Stimulated activated naive CD8-positive, alpha-beta T cell treated with anti-CD3 and anti-CD28 coated beads, Interleukin-15, amount 100 ng/mL, for 72 hours (primary cell): ENCODE data around the gene TCP11L2.
"Not testable (repeated sequence)": the region's sequence is repeated elsewhere in the genome, so short reads cannot be mapped to it uniquely, and the experiment has no call there.

Source experiments
- ATAC-seq: fragments of 150-1000 bp; cut with Tn5 transposase; 2 replicates; pipeline ENCODE4 v1.10.0; 2021; ENCODE audit warnings: mild to moderate bottlenecking, moderate library complexity
- DNase-seq, 2 donors: peaks; one replicate each; pipeline ENCODE4 v3.0.0; 2021 to 2022
- H3K27ac Mint-ChIP-seq, 2 donors: one replicate each; pipeline ENCODE4 v1.8.0; 2022; ENCODE audit warnings: mild to moderate bottlenecking in 2 of 2, mixed read lengths in 2 of 2, moderate library complexity in 2 of 2
- H3K27me3 Mint-ChIP-seq: one replicate; pipeline ENCODE4 v1.8.0; 2022; ENCODE audit warnings: mixed read lengths
- H3K4me1 Mint-ChIP-seq: one replicate; pipeline ENCODE4 v1.8.0; 2022; ENCODE audit warnings: mild to moderate bottlenecking, mixed read lengths
- H3K4me3 Mint-ChIP-seq, 2 donors: one replicate each; pipeline ENCODE4 v1.8.0; 2022; ENCODE audit warnings: mild to moderate bottlenecking in 2 of 2, mixed read lengths in 2 of 2, moderate library complexity in 1 of 2
- H3K9me3 Mint-ChIP-seq, 2 donors: one replicate each; pipeline ENCODE4 v1.8.0; 2022; ENCODE audit warnings: mixed read lengths in 2 of 2

TCP11L2 gene

DNA sequence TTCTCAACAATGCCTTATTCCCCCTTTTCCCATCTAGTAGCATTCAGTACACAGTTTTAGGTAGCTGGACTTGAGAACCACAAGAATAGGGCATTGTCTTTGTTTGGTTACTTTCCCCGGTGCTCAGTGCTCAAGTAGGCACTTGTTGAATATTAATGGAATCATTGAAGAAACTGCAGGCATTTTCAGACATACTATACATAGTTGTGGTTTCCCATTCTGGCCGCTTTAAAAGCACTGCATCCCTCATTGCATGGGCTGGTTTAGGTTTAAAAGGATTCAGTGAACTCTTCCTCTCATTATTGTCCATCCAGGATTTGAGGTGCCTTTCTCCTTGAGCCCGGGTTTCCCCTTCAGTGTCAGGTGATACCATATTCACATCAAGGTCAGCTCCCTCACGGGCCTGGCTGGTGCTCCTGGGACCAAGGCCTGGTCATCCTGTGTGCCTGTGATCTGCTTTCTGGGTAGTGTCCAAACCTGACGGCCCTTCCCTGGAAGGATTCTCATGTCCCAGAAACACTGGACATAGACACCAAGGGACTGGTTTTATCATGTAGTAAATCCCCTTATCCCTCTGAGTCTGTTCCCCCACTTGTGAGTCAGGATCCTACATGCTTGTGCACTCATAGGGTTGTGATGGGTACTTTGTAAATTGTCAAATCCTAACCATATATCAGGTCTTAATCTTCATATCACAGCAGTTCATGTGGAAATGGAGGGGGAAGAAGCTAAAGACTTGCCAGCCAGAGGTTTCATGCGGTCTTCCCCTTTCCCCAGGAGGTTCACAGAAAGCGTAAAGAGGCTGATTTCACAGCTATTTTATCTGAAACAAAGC is 7.4 kb downstream of the TCP11L2 start:
- peaks cover 68% of the 10 kb centered on the region for H3K4me1 Mint-ChIP-seq
- DNase-seq, result no peak
- no peak for ATAC-seq
- H3K9me3 Mint-ChIP-seq, result no peaks in the 10 kb centered on the region
- no peak overlapping the region for H3K4me3 Mint-ChIP-seq
- H3K27ac Mint-ChIP-seq, result peak overlapping the region in 1 of 2 donors; percentile 13
- H3K27me3 Mint-ChIP-seq, result no peaks in the 10 kb centered on the region

DNA sequence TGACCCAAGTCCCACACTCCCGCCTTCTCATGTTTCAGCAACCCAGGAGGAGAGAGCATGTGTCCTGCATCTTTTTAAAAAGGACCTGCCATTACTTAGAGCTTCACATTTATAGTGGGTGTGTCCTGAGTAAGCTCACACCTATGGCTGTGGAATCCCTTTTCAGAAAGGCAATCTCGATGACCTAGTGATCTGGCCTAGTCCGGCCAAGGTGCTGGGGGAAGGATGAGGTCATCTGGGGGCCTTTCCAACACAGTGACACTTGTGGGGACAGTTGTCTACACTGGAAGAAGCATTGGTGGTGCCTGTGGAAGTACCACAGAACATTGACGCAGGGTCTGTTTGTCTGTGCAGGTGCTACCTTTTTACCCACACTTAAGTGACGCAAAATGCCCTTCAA is 8.2 kb downstream of the TCP11L2 start:
- no peaks in the 10 kb centered on the region for H3K9me3 Mint-ChIP-seq
- ATAC-seq (no peak), DNase-seq (no peak)
- no peaks in the 10 kb centered on the region for H3K27me3 Mint-ChIP-seq
- H3K4me3 Mint-ChIP-seq, result no peak overlapping the region
- peak overlapping the region in 1 of 2 donors; percentile 86 for H3K27ac Mint-ChIP-seq
- H3K4me1 Mint-ChIP-seq, result peaks cover 60% of the 10 kb centered on the region

- Mint-ChIP-seq H3K4me3 (peak overlapping the region in 1 of 2 donors; percentile 39), H3K4me1 (peaks cover 58% of the 10 kb centered on the region), H3K9me3 (no peaks in the 10 kb centered on the region), H3K27me3 (no peaks in the 10 kb centered on the region), H3K27ac (peak overlapping the region; percentile 85 to 86)
- DNase-seq (no peak), ATAC-seq (no peak)
Observed at GRCh38 chr12:106311139-106311538, 8.6 kb downstream of the TCP11L2 start.

GRCh38 chr12:106313413-106313812 is 10.9 kb downstream of the TCP11L2 start:
- not testable (repeated sequence) for H3K9me3 Mint-ChIP-seq, H3K27ac Mint-ChIP-seq, DNase-seq, ATAC-seq, H3K27me3 Mint-ChIP-seq, H3K4me3 Mint-ChIP-seq
- peaks cover 40% of the 10 kb centered on the region for H3K4me1 Mint-ChIP-seq

- Mint-ChIP-seq H3K27ac (peak overlapping the region in 1 of 2 donors; percentile 2), H3K27me3 (no peaks in the 10 kb centered on the region), H3K4me3 (no peak overlapping the region), H3K4me1 (peaks cover 19% of the 10 kb centered on the region), H3K9me3 (no peaks in the 10 kb centered on the region)
- ATAC-seq, result no peak
- no peak for DNase-seq
Observed at GRCh38 chr12:106315523-106315922, 13.0 kb downstream of the TCP11L2 start.

- Mint-ChIP-seq H3K4me3 (no peak overlapping the region), H3K4me1 (peaks cover 7% of the 10 kb centered on the region), H3K9me3 (no peaks in the 10 kb centered on the region), H3K27ac (peak overlapping the region in 1 of 2 donors; percentile 5), H3K27me3 (no peaks in the 10 kb centered on the region)
- no peak for DNase-seq
- ATAC-seq, result no peak
Observed at GRCh38 chr12:106317406-106318082, 15.0 kb downstream of the TCP11L2 start.

- ATAC-seq (no peak), DNase-seq (no peak)
- peaks cover 4% of the 10 kb centered on the region for H3K4me1 Mint-ChIP-seq
- H3K9me3 Mint-ChIP-seq, result no peaks in the 10 kb centered on the region
- no peaks in the 10 kb centered on the region for H3K27me3 Mint-ChIP-seq
- no peak overlapping the region for H3K27ac Mint-ChIP-seq
- H3K4me3 Mint-ChIP-seq, result no peak overlapping the region
Observed at GRCh38 chr12:106321139-106321850, 18.8 kb downstream of the TCP11L2 start.

- Mint-ChIP-seq H3K4me3 (no peak overlapping the region), H3K27me3 (no peaks in the 10 kb centered on the region), H3K9me3 (no peaks in the 10 kb centered on the region), H3K27ac (no peak overlapping the region), H3K4me1 (no peaks in the 10 kb centered on the region)
- ATAC-seq (no peak), DNase-seq (no peak)
Observed at GRCh38 chr12:106323537-106323936, 21.0 kb downstream of the TCP11L2 start.

DNA sequence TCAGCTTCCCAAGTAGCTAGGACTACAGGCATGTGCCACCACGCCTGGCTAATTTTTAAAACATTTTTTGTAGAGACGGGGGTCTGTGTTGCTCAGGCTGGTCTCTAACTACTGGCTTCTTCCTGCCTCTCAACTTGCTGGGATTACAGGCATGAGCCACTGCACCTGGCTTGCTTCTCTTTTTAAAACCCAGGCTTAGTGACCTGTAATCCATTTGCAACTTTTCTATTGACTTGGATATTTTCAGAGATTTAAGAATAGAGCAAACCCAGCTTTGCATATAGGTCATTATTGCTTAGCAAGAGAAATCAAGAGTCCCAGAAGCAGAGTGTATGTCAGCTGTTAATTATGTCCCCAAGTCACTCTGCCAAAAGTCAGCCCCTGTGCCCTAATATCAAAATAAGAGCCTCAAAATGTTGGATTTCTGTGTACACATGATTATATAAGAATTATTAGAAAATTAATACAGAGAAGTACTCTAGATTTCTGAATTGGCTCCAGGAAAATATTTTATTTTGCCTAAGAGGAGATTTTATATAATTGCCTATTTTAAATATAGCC is 24.9 kb downstream of the TCP11L2 start:
- Mint-ChIP-seq H3K27me3 (no peaks in the 10 kb centered on the region), H3K4me1 (peaks cover 4% of the 10 kb centered on the region), H3K9me3 (no peaks in the 10 kb centered on the region), H3K27ac (no peak overlapping the region), H3K4me3 (no peak overlapping the region)
- DNase-seq (no peak), ATAC-seq (no peak)

DNA sequence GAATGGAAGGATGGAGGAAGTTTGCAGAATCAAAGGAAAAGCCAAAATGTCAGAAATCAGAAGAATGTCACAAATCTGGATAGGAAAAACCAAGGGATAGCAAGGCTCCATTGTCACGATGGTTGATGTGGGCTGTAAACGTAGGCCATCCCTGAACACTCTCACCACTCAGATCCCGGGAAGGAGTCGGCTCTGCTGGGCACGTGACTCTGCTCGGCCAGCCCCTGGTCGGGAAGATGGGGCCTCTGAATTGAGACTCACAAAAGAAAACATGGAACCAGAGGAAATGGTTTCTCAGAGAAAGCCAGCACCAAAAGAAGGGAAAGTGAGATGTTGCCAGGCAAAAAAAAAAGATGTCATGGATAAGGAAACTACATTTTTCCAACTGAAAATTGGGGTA is 26.2 kb downstream of the TCP11L2 start:
- Mint-ChIP-seq H3K27me3 (no peaks in the 10 kb centered on the region), H3K9me3 (no peaks in the 10 kb centered on the region), H3K27ac (no peak overlapping the region), H3K4me3 (no peak overlapping the region), H3K4me1 (peaks cover 8% of the 10 kb centered on the region)
- ATAC-seq (no peak), DNase-seq (no peak)

DNA sequence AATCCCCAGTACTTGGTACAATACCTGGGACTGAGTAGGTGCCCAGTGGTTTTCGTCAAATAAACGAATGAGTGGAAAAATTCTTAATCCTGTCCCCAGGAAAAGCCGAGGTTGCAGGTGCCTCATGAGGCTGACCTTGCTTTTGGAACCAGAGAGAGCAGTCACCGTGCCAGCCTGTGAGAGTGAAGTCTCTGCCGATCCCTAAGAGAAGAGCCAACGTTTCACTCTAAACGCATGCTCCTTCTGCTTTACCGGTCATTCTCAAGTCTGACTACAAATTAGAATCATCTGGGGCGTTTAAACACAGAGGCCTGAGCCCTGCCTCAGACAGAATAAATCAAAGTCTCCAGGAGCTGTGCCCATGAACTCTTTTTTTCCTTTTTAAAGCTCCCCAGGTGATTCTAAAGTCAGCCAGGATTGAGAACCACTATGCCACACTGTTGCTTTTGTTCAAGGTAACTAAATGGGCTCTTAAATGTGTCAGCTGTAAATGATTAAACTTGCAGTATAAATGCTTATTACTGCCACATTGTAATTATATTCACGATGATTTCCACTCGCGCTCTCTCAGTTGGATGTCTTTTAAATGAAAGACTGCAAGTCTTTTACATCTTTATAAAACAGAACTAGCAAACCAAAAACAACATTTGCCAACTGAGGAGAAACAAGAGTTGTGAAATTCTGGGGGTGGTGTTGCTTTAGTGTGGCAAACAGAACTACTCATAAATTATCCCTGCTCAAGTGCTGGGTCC is 26.9 kb downstream of the TCP11L2 start:
- Mint-ChIP-seq H3K27me3 (no peaks in the 10 kb centered on the region), H3K27ac (peak overlapping the region in 1 of 2 donors; percentile 16), H3K4me3 (no peak overlapping the region), H3K4me1 (peaks cover 11% of the 10 kb centered on the region), H3K9me3 (no peaks in the 10 kb centered on the region)
- ATAC-seq (no peak), DNase-seq (no peak)

- Mint-ChIP-seq H3K9me3 (no peaks in the 10 kb centered on the region), H3K4me3 (no peak overlapping the region), H3K27me3 (no peaks in the 10 kb centered on the region), H3K4me1 (peaks cover 17% of the 10 kb centered on the region), H3K27ac (peak overlapping the region in 1 of 2 donors; percentile 10)
- ATAC-seq (no peak), DNase-seq (no peak)
Observed at GRCh38 chr12:106331599-106331998, 29.1 kb downstream of the TCP11L2 start.

DNA sequence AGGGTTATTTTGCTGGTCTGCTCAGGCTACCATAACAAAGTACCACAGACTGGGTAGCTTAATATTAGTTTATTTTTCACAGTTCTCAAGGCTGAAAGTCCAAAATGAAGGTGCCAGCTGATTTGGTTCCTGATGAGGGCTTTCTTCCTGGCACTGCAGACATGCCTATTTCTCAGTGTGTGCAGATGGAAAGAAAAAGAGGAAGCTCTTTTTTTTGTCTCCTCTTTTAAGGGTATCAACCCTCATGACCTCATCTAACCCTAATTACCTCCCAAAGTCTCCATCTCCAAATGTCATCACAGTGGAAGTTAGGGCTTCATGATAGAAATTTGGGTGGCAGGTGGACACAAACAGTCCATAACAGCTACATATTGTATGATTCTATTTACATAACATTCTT is 30.0 kb downstream of the TCP11L2 start:
- H3K4me1 Mint-ChIP-seq, result peaks cover 17% of the 10 kb centered on the region
- H3K27me3 Mint-ChIP-seq, result no peaks in the 10 kb centered on the region
- no peak overlapping the region for H3K4me3 Mint-ChIP-seq
- no peak for DNase-seq
- no peak for ATAC-seq
- H3K9me3 Mint-ChIP-seq, result no peaks in the 10 kb centered on the region
- H3K27ac Mint-ChIP-seq, result no peak overlapping the region

- ATAC-seq (no peak), DNase-seq (no peak)
- Mint-ChIP-seq H3K27ac (no peak overlapping the region), H3K9me3 (no peaks in the 10 kb centered on the region), H3K4me3 (no peak overlapping the region), H3K4me1 (peaks cover 17% of the 10 kb centered on the region), H3K27me3 (no peaks in the 10 kb centered on the region)
Observed at GRCh38 chr12:106333010-106333409, 30.5 kb downstream of the TCP11L2 start.

DNA sequence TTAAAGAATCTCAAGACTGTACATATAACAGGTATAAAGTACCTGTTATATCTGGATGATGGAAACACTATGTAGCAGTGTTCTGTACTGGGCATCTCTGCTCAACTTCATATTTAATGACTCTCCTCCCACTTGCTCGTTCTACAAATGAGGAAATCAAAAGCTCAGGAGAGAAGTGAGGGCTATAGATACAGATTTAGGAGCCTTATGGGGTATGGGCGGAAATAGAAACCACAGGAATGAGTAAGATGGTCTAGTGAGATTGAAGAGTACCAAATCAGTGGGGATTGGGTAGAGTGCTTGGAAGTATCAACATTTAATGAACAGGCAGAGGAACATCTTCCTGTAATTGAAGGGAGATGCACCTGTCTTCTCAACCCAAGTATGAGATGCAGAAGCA is 31.2 kb downstream of the TCP11L2 start:
- DNase-seq (no peak), ATAC-seq (no peak)
- Mint-ChIP-seq H3K4me3 (no peak overlapping the region), H3K27ac (no peak overlapping the region), H3K4me1 (peaks cover 17% of the 10 kb centered on the region), H3K9me3 (no peaks in the 10 kb centered on the region), H3K27me3 (no peaks in the 10 kb centered on the region)
